Fibroblast of mammary gland (primary cell): ENCODE measurements around the gene OBP2A.

Experiments
- DNase-seq: peaks from one replicate; pipeline ENCODE4 v3.0.0-alpha.2; 2010; ENCODE audit warnings: low read depth
- H3K4me3 ChIP-seq: 2 replicates; pipeline ENCODE4 v1.5.1; 2011; ENCODE audit warnings: low read depth, mild to moderate bottlenecking, low read length, moderate library complexity; ENCODE audit not compliant: control insufficient read depth
- CTCF ChIP-seq: conservative IDR thresholded peaks from 2 replicates; pipeline ENCODE4 v1.5.1; 2011; ENCODE audit warnings: low read depth, low read length, inconsistent platforms; ENCODE audit not compliant: control insufficient read depth, insufficient read depth

The OBP2A gene

GRCh38 chr9:135506327-135507103, 39.4 kb upstream of the OBP2A start:
- no peak for TF ChIP-seq CTCF
- no peak for DNase-seq
- no peak overlapping the region for H3K4me3 ChIP-seq

GRCh38 chr9:135507104-135508035, 38.6 kb upstream of the OBP2A start:
- TF ChIP-seq CTCF = no peak
- H3K4me3 ChIP-seq = no peak overlapping the region
- DNase-seq = no peak

GRCh38 chr9:135508211-135508820, 37.6 kb upstream of the OBP2A start:
- DNase-seq = no peak
- H3K4me3 ChIP-seq = no peak overlapping the region
- no peak for TF ChIP-seq CTCF

- TF ChIP-seq CTCF = no peak
- H3K4me3 ChIP-seq = no peak overlapping the region
- no peak for DNase-seq
Observed at GRCh38 chr9:135509458-135509857, 36.5 kb upstream of the OBP2A start.

GRCh38 chr9:135512241-135512603, 33.7 kb upstream of the OBP2A start:
- DNase-seq = no peak
- TF ChIP-seq CTCF = no peak
- H3K4me3 ChIP-seq = no peak overlapping the region

- H3K4me3 ChIP-seq = no peak overlapping the region
- no peak for DNase-seq
- no peak for TF ChIP-seq CTCF
Observed at GRCh38 chr9:135512904-135513303, 33.0 kb upstream of the OBP2A start.
